Panc1 (cell line): ENCODE results near the gene SST. TPM values are rescaled to one million over a fixed set of nuclear protein-coding genes. Genes with fewer than 3 reads are reported as not detected.

Experiments
- ATAC-seq: fragments of 200-7000 bp; cut with Tn5 transposase; 2 replicates; pipeline ENCODE4 v1.9.1; 2020; ENCODE audit warnings: mild to moderate bottlenecking, moderate library complexity
- BruUV-seq: library from RNA; stranded (reverse); fragments of 400-500 nt; replicated peaks from 2 replicates; lab custom pipeline; 2021; lab: Mats Ljungman, UMichigan
- CTCF ChIA-PET: fragments of 300-600 bp; sonication (Branson Sonifier 250); formaldehyde crosslinking; loops from one replicate; lab custom pipeline; 2022; ENCODE audit warnings: antibody characterized with exemption; lab: Charles Lee
- POLR2A ChIA-PET: fragments of 300-600 bp; sonication (Branson Sonifier 250); formaldehyde crosslinking; loops from one replicate; lab custom pipeline; 2022; ENCODE audit warnings: antibody characterized with exemption; lab: Charles Lee
- DNase-seq: peaks from one replicate; pipeline ENCODE4 v3.0.0-alpha.2; 2010; ENCODE audit warnings: low read depth, low spot score
- H3K27ac ChIP-seq: 2 replicates; pipeline ENCODE4 v1.5.1; 2011; ENCODE audit warnings: mild to moderate bottlenecking, low read length, inconsistent platforms
- H3K27me3 ChIP-seq: fragments of 200-500 bp; sonication (Bioruptor generic); 2 replicates; pipeline ENCODE4 v1.6.0; 2014; ENCODE audit warnings: low read length, inconsistent platforms; ENCODE audit not compliant: control insufficient read depth, insufficient read depth
- H3K36me3 ChIP-seq: fragments of 200-500 bp; sonication (Bioruptor generic); 2 replicates; pipeline ENCODE4 v1.5.1; 2014; ENCODE audit warnings: inconsistent platforms, mild to moderate bottlenecking, low read length, moderate library complexity; ENCODE audit not compliant: control insufficient read depth, insufficient read depth
- H3K4me1 ChIP-seq: 2 replicates; pipeline ENCODE4 v1.5.1; 2011; ENCODE audit warnings: inconsistent platforms, mild to moderate bottlenecking, low read length, moderate library complexity; ENCODE audit not compliant: control insufficient read depth, insufficient read depth
- H3K4me3 ChIP-seq, 2 experiments: 2 replicates each; pipeline ENCODE4 v1.5.1; 2011 to 2012; ENCODE audit warnings: low read depth in 2 of 2, low read length in 2 of 2, mild to moderate bottlenecking in 2 of 2, inconsistent platforms in 1 of 2, moderate library complexity in 1 of 2
- H3K9me3 ChIP-seq: fragments of 200-500 bp; sonication (Bioruptor generic); 2 replicates; pipeline ENCODE4 v1.5.1; 2014; ENCODE audit warnings: low read depth, mild to moderate bottlenecking, inconsistent platforms, low read length, moderate library complexity; ENCODE audit not compliant: control insufficient read depth, insufficient read depth
- CTCF ChIP-seq: fragments of 450-650 bp; IDR thresholded peaks from 2 replicates; pipeline ENCODE4 v1.5.1; 2017; ENCODE audit warnings: mild to moderate bottlenecking
- POLR2AphosphoS5 ChIP-seq: IDR thresholded peaks from 2 replicates; pipeline ENCODE4 v1.6.1; 2012; ENCODE audit warnings: mild to moderate bottlenecking, low read depth, low read length, moderate library complexity
- REST ChIP-seq, 2 experiments: IDR thresholded peaks; 2 replicates each; pipeline ENCODE4 v1.6.1; 2011 to 2012; ENCODE audit warnings: low read depth in 2 of 2, control low read depth in 1 of 2, low read length in 1 of 2, mild to moderate bottlenecking in 1 of 2, moderate library complexity in 1 of 2; ENCODE audit not compliant: insufficient read depth in 1 of 2
- SIN3A ChIP-seq: IDR thresholded peaks from 2 replicates; pipeline ENCODE4 v1.6.1; 2012; ENCODE audit warnings: low read depth, mild to moderate bottlenecking, low read length, moderate library complexity, borderline replicate concordance; ENCODE audit not compliant: insufficient read depth
- TCF7L2 ChIP-seq: IDR thresholded peaks from 2 replicates; pipeline ENCODE4 v1.6.1; 2011; ENCODE audit warnings: mild to moderate bottlenecking, low read depth, low read length, inconsistent platforms
- in situ Hi-C: cut with HindIII; loops from 2 replicates; pipeline ENCODE4 v1.10.0; 2016; ENCODE audit warnings: low sequenced_read_pairs, low pct_unique_long_range_greater_than_20kb
- intact Hi-C: fragments of 100-400 bp; cut with micrococcal nuclease; formaldehyde crosslinking; loops from one replicate; pipeline ENCODE4 v1.10.0; 2022; ENCODE audit not compliant: unreplicated experiment
- total RNA-seq: library from RNA; stranded (reverse); gene quantifications from one replicate; pipeline ENCODE4 v1.2.1, GENCODE V29; 2021; ENCODE audit not compliant: unreplicated experiment

Gene SST
- total RNA-seq, 1 experiment from 2014 or later = not detected

GRCh38 chr3:187623285-187623814 is 46.8 kb downstream of the SST start:
- intact Hi-C loops (no loop called here), in situ Hi-C loops (no loop called here)
- Histone ChIP-seq H3K9me3 (no peaks in the 10 kb centered on the region), H3K27me3 (peaks cover 3% of the 10 kb centered on the region; the same call in 1 of the 2 replicates), H3K36me3 (no peaks in the 10 kb centered on the region), H3K4me1 (no peaks in the 10 kb centered on the region), H3K4me3 (no peak overlapping the region), H3K27ac (no peak overlapping the region)
- ATAC-seq = no peak
- POLR2A ChIA-PET = no interaction called here
- no TSS peak for BruUV-seq
- TF ChIP-seq SIN3A = no peak
- TF ChIP-seq POLR2AphosphoS5 = no peak
- TF ChIP-seq TCF7L2 = no peak
- TF ChIP-seq REST (IDR thresholded peaks at IDR 0.05; ENCODE audit: insufficient read depth in 1 of 2, low read depth in 2 of 2, low read length in 1 of 2) = no peak
- no peak for TF ChIP-seq CTCF
- CTCF ChIA-PET = interaction anchor here (1.2 kb wide), 1 partner anchor 29 kb away, joined by 4 read pairs; no protein-coding TSS in a partner anchor
- DNase-seq = no peak

GRCh38 chr3:187621881-187622280 is 48.3 kb downstream of the SST start:
- Histone ChIP-seq H3K4me1 (no peaks in the 10 kb centered on the region), H3K27me3 (peaks cover 3% of the 10 kb centered on the region; the same call in 1 of the 2 replicates), H3K27ac (no peak overlapping the region), H3K9me3 (no peaks in the 10 kb centered on the region), H3K36me3 (no peaks in the 10 kb centered on the region), H3K4me3 (no peak overlapping the region)
- no peak for DNase-seq
- intact Hi-C loops (no loop called here), in situ Hi-C loops (no loop called here)
- no TSS peak for BruUV-seq
- POLR2A ChIA-PET = no interaction called here
- TF ChIP-seq SIN3A (no peak), CTCF (no peak), TCF7L2 (no peak), REST (IDR thresholded peaks at IDR 0.05; ENCODE audit: insufficient read depth in 1 of 2, low read depth in 2 of 2, low read length in 1 of 2) (no peak), POLR2AphosphoS5 (no peak)
- CTCF ChIA-PET = interaction anchor here (0.8 kb wide), 1 partner anchor 303 kb away, joined by 7 read pairs; no protein-coding TSS in a partner anchor
- ATAC-seq = no peak
